22Rv1 (cell line): ENCODE results near the gene BCL6.

ENCODE experiments used
- ZFX ChIP-seq: fragments of 450-650 bp; IDR thresholded peaks from 2 replicates; pipeline ENCODE4 v1.6.1; 2017; ENCODE audit warnings: antibody characterized with exemption, borderline replicate concordance
- TF ChIP-seq, protein P1 (sequence below): fragments of 450-650 bp; IDR thresholded peaks from 2 replicates; pipeline ENCODE4 v1.5.1; 2017; ENCODE audit warnings: mild to moderate bottlenecking

DNA sequence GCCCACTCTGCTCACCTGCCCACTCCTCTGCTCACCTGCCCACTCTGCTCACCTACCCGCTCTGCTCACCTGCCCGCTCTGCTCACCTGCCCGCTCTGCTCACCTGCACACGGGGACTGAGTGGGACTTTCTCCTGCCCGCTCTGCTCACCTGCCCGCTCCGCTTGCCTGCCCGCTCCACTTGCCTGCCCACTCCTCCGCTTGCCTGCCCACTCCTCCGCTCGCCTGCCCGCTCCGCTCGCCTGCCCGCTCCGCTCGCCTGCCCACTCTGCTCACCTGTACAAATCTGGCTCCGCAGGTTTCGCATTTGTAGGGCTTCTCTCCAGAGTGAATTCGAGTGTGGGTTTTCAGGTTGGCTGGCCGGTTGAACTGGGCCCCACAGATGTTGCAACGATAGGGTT, 20.0 kb downstream of the BCL6 start:
- TF ChIP-seq, protein P1, sequence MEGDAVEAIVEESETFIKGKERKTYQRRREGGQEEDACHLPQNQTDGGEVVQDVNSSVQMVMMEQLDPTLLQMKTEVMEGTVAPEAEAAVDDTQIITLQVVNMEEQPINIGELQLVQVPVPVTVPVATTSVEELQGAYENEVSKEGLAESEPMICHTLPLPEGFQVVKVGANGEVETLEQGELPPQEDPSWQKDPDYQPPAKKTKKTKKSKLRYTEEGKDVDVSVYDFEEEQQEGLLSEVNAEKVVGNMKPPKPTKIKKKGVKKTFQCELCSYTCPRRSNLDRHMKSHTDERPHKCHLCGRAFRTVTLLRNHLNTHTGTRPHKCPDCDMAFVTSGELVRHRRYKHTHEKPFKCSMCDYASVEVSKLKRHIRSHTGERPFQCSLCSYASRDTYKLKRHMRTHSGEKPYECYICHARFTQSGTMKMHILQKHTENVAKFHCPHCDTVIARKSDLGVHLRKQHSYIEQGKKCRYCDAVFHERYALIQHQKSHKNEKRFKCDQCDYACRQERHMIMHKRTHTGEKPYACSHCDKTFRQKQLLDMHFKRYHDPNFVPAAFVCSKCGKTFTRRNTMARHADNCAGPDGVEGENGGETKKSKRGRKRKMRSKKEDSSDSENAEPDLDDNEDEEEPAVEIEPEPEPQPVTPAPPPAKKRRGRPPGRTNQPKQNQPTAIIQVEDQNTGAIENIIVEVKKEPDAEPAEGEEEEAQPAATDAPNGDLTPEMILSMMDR: no peak
- no peak for TF ChIP-seq ZFX
